Transverse colon (tissue), 4 donors: Measurements from ENCODE around the gene CDH26.

Source experiments
- CTCF ChIP-seq, 5 experiments: fragments of 200-600 bp in 3 of 5; fragments of 450-650 bp in 2 of 5; sonication (generic) in 3 of 5; IDR thresholded peaks; 1 replicate in 2 of 5; 2 replicates in 3 of 5; pipeline ENCODE4 v1.5.1; 2016 to 2017; ENCODE audit warnings: antibody characterized with exemption in 5 of 5, inconsistent platforms in 3 of 5, mild to moderate bottlenecking in 2 of 5, moderate library complexity in 1 of 5
- EP300 ChIP-seq: sonication (generic); formaldehyde crosslinking; IDR thresholded peaks from one replicate; pipeline ENCODE4 v1.6.1; 2017; ENCODE audit warnings: antibody characterized with exemption, low read depth
- POLR2A ChIP-seq: fragments of 450-650 bp; IDR thresholded peaks from one replicate; pipeline ENCODE4 v1.6.1; 2016; ENCODE audit warnings: antibody characterized with exemption, mild to moderate bottlenecking, moderate library complexity
- POLR2AphosphoS5 ChIP-seq, 3 donors: sonication (generic); formaldehyde crosslinking; IDR thresholded peaks; one replicate each; pipeline ENCODE4 v1.6.1; 2016; ENCODE audit warnings: antibody characterized with exemption in 3 of 3

GRCh38 chr20:59999502-59999901 lies 41.3 kb downstream of the CDH26 start:
- TF ChIP-seq CTCF (IDR thresholded peaks at IDR 0.05), result no peak
- TF ChIP-seq EP300, result no peak
- no peak for TF ChIP-seq POLR2A
- TF ChIP-seq POLR2AphosphoS5 (IDR thresholded peaks at IDR 0.05), result no peak
